Astrocyte of the spinal cord (primary cell): ENCODE data around the gene HPS4.
A peak's percentile ranks its signal among the peaks of the same experiment; 100 is the strongest.

ENCODE experiments used
- DNase-seq: peaks from one replicate; pipeline ENCODE4 v3.0.0; 2011; ENCODE audit warnings: low read depth, low spot score
- H3K4me3 ChIP-seq: 2 replicates; pipeline ENCODE4 v1.5.1; 2011; ENCODE audit warnings: low read depth, mild to moderate bottlenecking, low read length, moderate library complexity
- in situ Hi-C: cut with HindIII; loops from 2 replicates; pipeline ENCODE4 v1.10.0; 2017; ENCODE audit warnings: low sequenced_read_pairs
- TF ChIP-seq, protein P1 (sequence below): IDR thresholded peaks from 2 replicates; pipeline ENCODE4 v1.5.1; 2012; ENCODE audit warnings: low read depth, mild to moderate bottlenecking, low read length, inconsistent platforms

HPS4 gene

DNA sequence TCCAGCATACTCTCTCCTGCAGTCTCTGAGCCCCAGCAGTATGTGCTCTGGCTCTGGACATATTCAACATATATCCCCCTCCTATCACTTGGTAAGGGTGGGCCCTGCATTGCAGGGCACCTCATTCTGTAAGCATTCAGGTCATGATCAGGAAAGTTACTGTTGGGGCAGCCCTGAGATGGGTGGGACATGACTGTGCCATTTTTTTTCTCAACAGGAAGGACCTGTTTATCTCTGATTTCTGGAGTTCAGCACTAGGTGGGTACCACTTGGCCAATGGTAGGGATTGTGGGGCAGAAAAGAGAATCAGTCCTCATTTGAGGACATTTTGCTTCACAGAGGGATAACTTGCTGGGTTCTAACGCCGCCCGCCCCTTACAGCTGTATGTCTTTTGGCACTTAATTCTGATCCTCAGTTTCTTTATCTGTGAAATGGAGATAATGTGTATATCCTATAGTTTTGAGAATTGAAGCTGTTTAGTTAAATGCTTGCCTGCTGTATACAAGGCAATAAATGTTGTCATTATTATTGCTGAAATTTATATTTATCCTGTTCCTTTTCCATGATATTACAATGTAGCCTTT, 2.3 kb upstream of the HPS4 start:
- TF ChIP-seq, protein P1, sequence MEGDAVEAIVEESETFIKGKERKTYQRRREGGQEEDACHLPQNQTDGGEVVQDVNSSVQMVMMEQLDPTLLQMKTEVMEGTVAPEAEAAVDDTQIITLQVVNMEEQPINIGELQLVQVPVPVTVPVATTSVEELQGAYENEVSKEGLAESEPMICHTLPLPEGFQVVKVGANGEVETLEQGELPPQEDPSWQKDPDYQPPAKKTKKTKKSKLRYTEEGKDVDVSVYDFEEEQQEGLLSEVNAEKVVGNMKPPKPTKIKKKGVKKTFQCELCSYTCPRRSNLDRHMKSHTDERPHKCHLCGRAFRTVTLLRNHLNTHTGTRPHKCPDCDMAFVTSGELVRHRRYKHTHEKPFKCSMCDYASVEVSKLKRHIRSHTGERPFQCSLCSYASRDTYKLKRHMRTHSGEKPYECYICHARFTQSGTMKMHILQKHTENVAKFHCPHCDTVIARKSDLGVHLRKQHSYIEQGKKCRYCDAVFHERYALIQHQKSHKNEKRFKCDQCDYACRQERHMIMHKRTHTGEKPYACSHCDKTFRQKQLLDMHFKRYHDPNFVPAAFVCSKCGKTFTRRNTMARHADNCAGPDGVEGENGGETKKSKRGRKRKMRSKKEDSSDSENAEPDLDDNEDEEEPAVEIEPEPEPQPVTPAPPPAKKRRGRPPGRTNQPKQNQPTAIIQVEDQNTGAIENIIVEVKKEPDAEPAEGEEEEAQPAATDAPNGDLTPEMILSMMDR, result no peak
- in situ Hi-C loops, result no loop called here

DNA sequence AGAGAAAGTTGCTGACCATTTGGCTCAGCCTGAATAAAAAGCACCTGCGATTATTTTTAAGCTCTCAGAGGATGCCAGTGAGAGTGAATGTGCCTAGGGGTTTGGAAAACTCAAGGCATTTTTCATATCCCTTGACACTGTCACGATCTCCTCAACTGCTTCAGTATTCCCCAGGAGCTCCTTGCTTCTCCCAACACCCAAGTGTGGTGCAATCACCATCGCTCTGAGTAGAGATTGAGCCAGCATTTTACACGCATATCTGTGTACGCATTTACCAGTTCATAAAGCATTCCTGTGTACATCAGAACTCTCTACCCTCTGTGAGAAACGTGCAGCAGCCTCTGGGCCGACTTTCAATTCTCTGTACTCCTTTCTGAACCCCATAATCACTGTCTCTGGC, 1.4 kb upstream of the HPS4 start:
- in situ Hi-C loops, result no loop called here
- TF ChIP-seq, protein P1, result no peak
- no peak overlapping the region for H3K4me3 ChIP-seq
- no peak for DNase-seq

More for the DNA sequence above, 2.3 kb upstream of the HPS4 start:
- no peak overlapping the region for H3K4me3 ChIP-seq
- no peak for DNase-seq

DNA sequence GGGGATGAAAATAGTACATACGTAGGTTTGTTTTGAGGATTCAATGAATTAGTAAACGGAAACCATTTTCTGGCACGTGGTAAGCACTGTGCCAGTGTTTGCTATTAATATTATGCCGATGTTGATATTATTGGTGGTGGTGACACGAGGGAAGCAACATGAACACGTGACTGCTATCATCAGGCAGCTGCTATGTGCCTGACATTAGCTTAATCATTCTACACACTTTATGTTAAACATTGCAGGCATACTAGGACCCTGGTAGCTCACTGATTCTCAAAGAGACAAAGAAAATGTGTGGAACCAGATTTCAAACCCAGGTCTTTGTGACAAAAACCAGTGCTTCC, 750 bp upstream of the HPS4 start:
- in situ Hi-C loops, result no loop called here
- DNase-seq, result no peak
- TF ChIP-seq, protein P1, result no peak
- H3K4me3 ChIP-seq, result peak overlapping the region; percentile 88

DNA sequence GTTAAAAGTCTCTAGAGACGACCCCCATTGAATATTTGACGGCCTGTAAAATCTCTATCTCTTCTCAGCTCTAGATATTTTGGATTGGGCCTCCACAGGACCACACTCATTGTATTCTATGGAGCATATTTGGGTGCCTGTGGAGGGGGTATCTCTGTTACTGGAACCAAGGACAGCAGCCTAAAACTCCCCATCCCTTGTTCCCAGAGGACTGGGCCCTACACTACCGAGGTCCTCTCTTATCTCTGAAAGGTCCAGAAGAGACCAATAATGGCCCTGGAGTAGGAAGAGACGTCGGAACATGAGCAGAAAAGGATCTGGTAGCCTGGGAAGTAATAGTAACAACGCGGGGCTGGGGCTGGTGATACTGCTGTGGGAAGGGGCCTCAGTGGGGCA, 542 bp downstream of the HPS4 start:
- in situ Hi-C loops, result no loop called here
- no peak for DNase-seq
- TF ChIP-seq, protein P1, result no peak
- H3K4me3 ChIP-seq, result peak overlapping the region; percentile 93

DNA sequence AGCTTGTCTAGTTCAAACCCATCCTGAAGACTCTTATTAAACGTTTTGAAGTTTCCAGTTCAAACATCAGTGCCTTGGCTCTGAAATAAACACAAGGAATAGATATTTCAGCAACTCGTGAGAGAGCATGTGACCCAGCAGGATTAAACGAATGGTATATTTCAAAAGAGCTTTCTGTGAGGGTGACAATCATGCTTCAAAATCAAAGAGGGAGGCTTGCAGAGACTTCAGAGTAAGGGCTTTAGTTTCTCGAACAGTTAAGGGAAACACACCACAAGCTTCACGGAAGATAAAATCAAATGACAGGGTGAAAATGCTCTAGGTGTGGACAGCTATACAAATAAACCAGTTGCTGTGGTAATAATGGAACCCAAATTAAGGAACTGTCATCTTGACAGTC, 1.4 kb downstream of the HPS4 start:
- in situ Hi-C loops, result no loop called here
- DNase-seq, result no peak
- H3K4me3 ChIP-seq, result no peak overlapping the region

DNA sequence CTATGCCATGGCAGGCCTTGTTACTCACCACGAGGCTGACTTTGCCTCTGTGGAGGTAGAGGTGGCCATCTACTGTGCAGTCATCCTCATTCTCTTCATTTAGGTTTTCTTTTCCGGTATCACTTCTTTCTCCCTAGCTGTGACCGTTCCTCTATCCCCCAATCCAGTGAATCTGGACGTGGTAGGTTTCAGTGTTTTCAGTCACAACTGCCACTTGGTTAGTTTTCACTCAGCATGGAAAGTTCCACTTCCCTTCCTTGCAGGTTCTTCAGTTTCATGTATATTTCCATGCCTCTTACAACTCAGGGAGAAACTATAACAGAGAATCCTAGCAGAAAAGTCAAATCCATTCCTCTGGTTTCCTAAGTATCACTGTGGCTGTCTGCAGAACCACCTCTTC, 1.9 kb downstream of the HPS4 start:
- TF ChIP-seq, protein P1, result no peak
- in situ Hi-C loops, result no loop called here
- H3K4me3 ChIP-seq, result no peak overlapping the region
- no peak for DNase-seq

More for the DNA sequence above, 1.4 kb downstream of the HPS4 start:
- TF ChIP-seq, protein P1, result no peak
